Uterine smooth muscle cell (primary cell): ENCODE data around the gene IDNK. TPM values are rescaled to one million over a fixed set of nuclear protein-coding genes. Genes with fewer than 3 reads are reported as not detected.

Source experiments
- total RNA-seq: library from RNA; depleted of rRNA; stranded (reverse); fragments of >200 nt; gene quantifications from 2 replicates; pipeline ENCODE4 v1.2.3, GENCODE V29; 2014

The IDNK gene
- 6.3 and 6.7 TPM in 2 replicates for total RNA-seq

GRCh38 chr9:83622939-83623678, at the start of gene IDNK:
TSS of gene IDNK (plus strand) at chr9:83623143. CDS start at chr9:83623172, 29 bp downstream.

Other genes starting within 250 kb of the IDNK start
- 0.87 and 1.4 TPM in 2 replicates for gene FRMD3, start 84.7 kb upstream of the IDNK start, total RNA-seq
- 152 and 159 TPM in 2 replicates for gene UBQLN1, start 84.8 kb downstream of the IDNK start, total RNA-seq
- gene GKAP1, start 194.6 kb downstream of the IDNK start, total RNA-seq = 1.1 and 2.1 TPM in 2 replicates